ENCODE results near the gene CNEP1R1. TPM values are rescaled to one million over a fixed set of nuclear protein-coding genes. Genes with fewer than 3 reads are reported as not detected.

Gene CNEP1R1
- total RNA-seq, 1 experiment from 2014 or later = 14.6 TPM

GRCh38 chr16:50010212-50010611 is 14.8 kb upstream of the CNEP1R1 start:
- ChIA-PET RAD21 (ENCODE audit: low non-redundant PET in 1 of 2, low total read pairs in 2 of 2, uncharacterized antibody in 2 of 2, unreplicated experiment in 2 of 2) (no interaction called here), CTCF (interaction anchor here (2.2 kb wide), 1 partner anchor 15 kb away, joined by 7 read pairs; the partner anchor contains the start of gene CNEP1R1), POLR2A (no interaction called here)
- no peaks in the 10 kb centered on the region for H4K20me1 ChIP-seq (ENCODE audit: insufficient read depth)
- no peaks in the 10 kb centered on the region for H3K79me2 ChIP-seq (ENCODE audit: insufficient read depth, low read length)
- ATAC-seq (no peak), DNase-seq (ENCODE audit: low read depth, low spot score) (no peak)
- H3K4me3 ChIP-seq (replicated peaks in 1 of 2; ENCODE audit: low read depth in 1 of 2, low read length in 2 of 2) = no peak overlapping the region
- H3K9ac ChIP-seq (ENCODE audit: low read length) = no peak overlapping the region
- H3K9me3 ChIP-seq (ENCODE audit: control insufficient read depth in 1 of 2, insufficient read depth in 1 of 2, low read depth in 1 of 2, low read length in 2 of 2) = no peaks in the 10 kb centered on the region
- H2AFZ ChIP-seq (ENCODE audit: low read depth, low read length, poor library complexity, severe bottlenecking) = no peak overlapping the region
- no peaks in the 10 kb centered on the region for H3K9me2 ChIP-seq (ENCODE audit: insufficient read depth)
- H3K27me3 ChIP-seq (ENCODE audit: insufficient read depth, low read length) = no peaks in the 10 kb centered on the region
- H3K4me1 ChIP-seq (ENCODE audit: control insufficient read depth in 1 of 2, insufficient read depth in 2 of 2, low read length in 2 of 2) = no peaks in the 10 kb centered on the region
- TF ChIP-seq TCF7L2 (IDR thresholded peaks at IDR 0.05; ENCODE audit: borderline replicate concordance, extremely low read depth, insufficient read depth, insufficient read length) (no peak), POLR2A (IDR thresholded peaks at IDR 0.05; ENCODE audit: borderline replicate concordance, extremely low read depth, insufficient read depth, insufficient read length) (no peak), FOSL1 (IDR thresholded peaks at IDR 0.05; ENCODE audit: low read depth) (no peak), ZFX (IDR thresholded peaks at IDR 0.05) (no peak), ZBTB33 (IDR thresholded peaks at IDR 0.05; ENCODE audit: extremely low read depth, insufficient replicate concordance, low read length) (no peak), EGR1 (IDR thresholded peaks at IDR 0.05; ENCODE audit: low read depth) (no peak), EZH2phosphoT487 (IDR thresholded peaks at IDR 0.05; ENCODE audit: borderline replicate concordance) (no peak)
- TF ChIP-seq, protein P1, sequence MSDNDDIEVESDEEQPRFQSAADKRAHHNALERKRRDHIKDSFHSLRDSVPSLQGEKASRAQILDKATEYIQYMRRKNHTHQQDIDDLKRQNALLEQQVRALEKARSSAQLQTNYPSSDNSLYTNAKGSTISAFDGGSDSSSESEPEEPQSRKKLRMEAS (IDR thresholded peaks at IDR 0.05) = no peak
- TF ChIP-seq, protein P2, sequence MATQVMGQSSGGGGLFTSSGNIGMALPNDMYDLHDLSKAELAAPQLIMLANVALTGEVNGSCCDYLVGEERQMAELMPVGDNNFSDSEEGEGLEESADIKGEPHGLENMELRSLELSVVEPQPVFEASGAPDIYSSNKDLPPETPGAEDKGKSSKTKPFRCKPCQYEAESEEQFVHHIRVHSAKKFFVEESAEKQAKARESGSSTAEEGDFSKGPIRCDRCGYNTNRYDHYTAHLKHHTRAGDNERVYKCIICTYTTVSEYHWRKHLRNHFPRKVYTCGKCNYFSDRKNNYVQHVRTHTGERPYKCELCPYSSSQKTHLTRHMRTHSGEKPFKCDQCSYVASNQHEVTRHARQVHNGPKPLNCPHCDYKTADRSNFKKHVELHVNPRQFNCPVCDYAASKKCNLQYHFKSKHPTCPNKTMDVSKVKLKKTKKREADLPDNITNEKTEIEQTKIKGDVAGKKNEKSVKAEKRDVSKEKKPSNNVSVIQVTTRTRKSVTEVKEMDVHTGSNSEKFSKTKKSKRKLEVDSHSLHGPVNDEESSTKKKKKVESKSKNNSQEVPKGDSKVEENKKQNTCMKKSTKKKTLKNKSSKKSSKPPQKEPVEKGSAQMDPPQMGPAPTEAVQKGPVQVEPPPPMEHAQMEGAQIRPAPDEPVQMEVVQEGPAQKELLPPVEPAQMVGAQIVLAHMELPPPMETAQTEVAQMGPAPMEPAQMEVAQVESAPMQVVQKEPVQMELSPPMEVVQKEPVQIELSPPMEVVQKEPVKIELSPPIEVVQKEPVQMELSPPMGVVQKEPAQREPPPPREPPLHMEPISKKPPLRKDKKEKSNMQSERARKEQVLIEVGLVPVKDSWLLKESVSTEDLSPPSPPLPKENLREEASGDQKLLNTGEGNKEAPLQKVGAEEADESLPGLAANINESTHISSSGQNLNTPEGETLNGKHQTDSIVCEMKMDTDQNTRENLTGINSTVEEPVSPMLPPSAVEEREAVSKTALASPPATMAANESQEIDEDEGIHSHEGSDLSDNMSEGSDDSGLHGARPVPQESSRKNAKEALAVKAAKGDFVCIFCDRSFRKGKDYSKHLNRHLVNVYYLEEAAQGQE (IDR thresholded peaks at IDR 0.05; ENCODE audit: low read depth) = no peak
- no peaks in the 10 kb centered on the region for H3K36me3 ChIP-seq (ENCODE audit: control insufficient read depth in 1 of 2, insufficient read depth in 2 of 2, low read length in 2 of 2)
- BruUV-seq (replicated peaks) = no TSS peak
- intact Hi-C loops (cut with micrococcal nuclease) = no loop called here
- no peak overlapping the region for H3K4me2 ChIP-seq (ENCODE audit: low read length)
- H3K27ac ChIP-seq (ENCODE audit: low read depth, low read length) = no peak overlapping the region

Measured in HCT116 (cell line).